HepG2 (cell line): Measurements from ENCODE around the gene NEAT1. TPM values are rescaled to one million over a fixed set of nuclear protein-coding genes. Genes with fewer than 3 reads are reported as not detected.

Experiments
- ATAC-seq: fragments of 200-7000 bp; cut with Tn5 transposase; 3 replicates; pipeline ENCODE4 v1.9.1; 2020; ENCODE audit warnings: mild to moderate bottlenecking, moderate library complexity
- BruUV-seq: library from RNA; stranded (reverse); fragments of 400-500 nt; replicated peaks from 2 replicates; lab custom pipeline; 2021; lab: Mats Ljungman, UMichigan
- CTCF ChIA-PET: fragments of 300-600 bp; formaldehyde crosslinking; extraction: SDS; loops from one replicate; lab custom pipeline; 2021; ENCODE audit warnings: low total read pairs, inconsistent platforms, low intra/inter-chr PET ratio; lab: Yijun Ruan, JAX
- POLR2A ChIA-PET: fragments of 350-600 bp; sonication (Branson Sonifier 250); formaldehyde crosslinking; loops from one replicate; lab custom pipeline; 2020; ENCODE audit warnings: antibody characterized with exemption, inconsistent platforms; lab: Yijun Ruan, JAX
- DNase-seq: peaks from one replicate; pipeline ENCODE4 v3.0.0-alpha.2; 2015; ENCODE audit warnings: low spot score
- FAIRE-seq: peaks from 3 replicates; lab custom pipeline; 2011; peaks lifted over from hg19 to GRCh38; lab: Jason Lieb, UNC
- H2AFZ ChIP-seq: one replicate; pipeline ENCODE4 v1.6.1; 2011; ENCODE audit warnings: low read length, inconsistent platforms
- H3K27ac ChIP-seq: fragments of 300-600 bp; 3 replicates; pipeline ENCODE4 v1.8.0; 2011; ENCODE audit warnings: mixed run types, mild to moderate bottlenecking, mixed read lengths, low read length, inconsistent platforms; ENCODE audit not compliant: insufficient read depth; ENCODE audit errors: extremely low read length
- H3K27me3 ChIP-seq, 2 experiments: fragments of 200-600 bp in 1 of 2; 2 replicates in 1 of 2; 3 replicates in 1 of 2; pipeline versions ENCODE4 v1.6.0 to v1.8.0; 2011; ENCODE audit warnings: low read length in 2 of 2, mild to moderate bottlenecking in 2 of 2, moderate library complexity in 2 of 2, inconsistent platforms in 1 of 2; ENCODE audit not compliant: insufficient read depth in 2 of 2, control insufficient read depth in 1 of 2
- H3K36me3 ChIP-seq, 2 experiments: fragments of 200-600 bp in 1 of 2; replicated peaks in 1 of 2; 2 replicates in 1 of 2; 3 replicates in 1 of 2; pipeline versions ENCODE4 v1.5.1 to v1.8.0; 2011; ENCODE audit warnings: low read length in 2 of 2, inconsistent platforms in 1 of 2; ENCODE audit not compliant: insufficient read depth in 2 of 2, control insufficient read depth in 1 of 2
- H3K4me1 ChIP-seq: 2 replicates; pipeline ENCODE4 v1.5.1; 2012; ENCODE audit warnings: low read length, inconsistent platforms; ENCODE audit not compliant: insufficient read depth
- H3K4me2 ChIP-seq: 2 replicates; pipeline ENCODE4 v1.6.0; 2011; ENCODE audit warnings: low read depth, low read length, inconsistent platforms
- H3K4me3 ChIP-seq, 3 experiments: fragments of 200-600 bp in 1 of 3; sonication (generic), shearing (Covaris generic) in 1 of 3; replicated peaks in 1 of 3; 2 replicates each; pipeline ENCODE4 v1.5.1; 2011 to 2016; ENCODE audit warnings: low read length in 3 of 3, inconsistent platforms in 2 of 3, low read depth in 2 of 3, mild to moderate bottlenecking in 2 of 3, control low read depth in 1 of 3, mixed read lengths in 1 of 3; ENCODE audit not compliant: insufficient read depth in 1 of 3
- H3K79me2 ChIP-seq: one replicate; pipeline ENCODE4 v1.6.1; 2011; ENCODE audit warnings: low read length, inconsistent platforms; ENCODE audit not compliant: insufficient read depth
- H3K9ac ChIP-seq: 2 replicates; pipeline ENCODE4 v1.6.0; 2011; ENCODE audit warnings: mild to moderate bottlenecking, low read depth, low read length, inconsistent platforms; ENCODE audit not compliant: insufficient read depth
- H3K9me3 ChIP-seq: 2 replicates; pipeline ENCODE4 v1.5.1; 2012; ENCODE audit warnings: mild to moderate bottlenecking, low read length
- H4K20me1 ChIP-seq: 2 replicates; pipeline ENCODE4 v1.6.0; 2011; ENCODE audit warnings: inconsistent platforms, mild to moderate bottlenecking, low read length, moderate library complexity; ENCODE audit not compliant: insufficient read depth
- HMG20B ChIP-seq: conservative IDR thresholded peaks from 2 replicates; pipeline ENCODE4 v1.6.1; 2016; ENCODE audit warnings: missing genetic modification reagents, missing compliant biosample characterization
- HMGXB4 ChIP-seq, 2 experiments: sonication (generic) in 1 of 2; formaldehyde crosslinking in 1 of 2; IDR thresholded peaks; 2 replicates each; pipeline versions ENCODE4 v1.4.0 to v1.6.1; 2018 to 2020; ENCODE audit warnings: missing genetic modification reagents in 2 of 2, borderline replicate concordance in 1 of 2, low read depth in 1 of 2, mild to moderate bottlenecking in 1 of 2, missing biosample characterization in 1 of 2
- KLF16 ChIP-seq, 2 experiments: sonication (generic) in 1 of 2; formaldehyde crosslinking in 1 of 2; IDR thresholded peaks; 2 replicates each; pipeline versions ENCODE4 v1.6.1 to v1.8.0; 2016 to 2023; ENCODE audit warnings: missing genetic modification reagents in 2 of 2, missing compliant biosample characterization in 1 of 2
- MXI1 ChIP-seq: IDR thresholded peaks from 3 replicates; pipeline ENCODE4 v1.6.1; 2012; ENCODE audit warnings: low read depth, low read length, inconsistent platforms, borderline replicate concordance
- POLR2G ChIP-seq: fragments of 200-400 bp; formaldehyde crosslinking; IDR thresholded peaks from 2 replicates; pipeline ENCODE4 v1.6.1; 2018; ENCODE audit warnings: mild to moderate bottlenecking, low read depth, low read length, moderate library complexity
- PPARG ChIP-seq: conservative IDR thresholded peaks from 2 replicates; pipeline ENCODE4 v1.6.1; 2016; ENCODE audit warnings: missing biosample characterization, missing genetic modification reagents
- RFX5 ChIP-seq: IDR thresholded peaks from 2 replicates; pipeline ENCODE4 v1.6.1; 2011; ENCODE audit warnings: low read depth, low read length, improper control_type of control experiment
- SOX6 ChIP-seq, 2 experiments: fragments of 450-650 bp in 1 of 2; sonication (generic) in 1 of 2; formaldehyde crosslinking in 1 of 2; IDR thresholded peaks; 2 replicates each; pipeline versions ENCODE4 v1.4.0 to v1.6.1; 2017 to 2020; ENCODE audit warnings: antibody characterized with exemption in 1 of 2, mild to moderate bottlenecking in 1 of 2, missing genetic modification reagents in 1 of 2
- SP2 ChIP-seq: sonication (generic); formaldehyde crosslinking; IDR thresholded peaks from 2 replicates; pipeline ENCODE4 v1.5.1; 2020; ENCODE audit warnings: mild to moderate bottlenecking, missing genetic modification reagents
- ZFP90 ChIP-seq: sonication (generic); formaldehyde crosslinking; IDR thresholded peaks from 2 replicates; pipeline ENCODE4 v1.8.0; 2022; ENCODE audit warnings: missing genetic modification reagents, mild to moderate bottlenecking, inconsistent platforms, borderline replicate concordance
- ZKSCAN5 ChIP-seq: sonication (generic); formaldehyde crosslinking; IDR thresholded peaks from 2 replicates; pipeline ENCODE4 v1.5.1; 2020; ENCODE audit warnings: mild to moderate bottlenecking, missing genetic modification reagents
- ZNF552 ChIP-seq: sonication (generic); formaldehyde crosslinking; IDR thresholded peaks from 2 replicates; pipeline ENCODE4 v1.9.0; 2022; ENCODE audit warnings: missing genetic modification reagents, mild to moderate bottlenecking, borderline replicate concordance
- ZNF615 ChIP-seq: sonication (generic); formaldehyde crosslinking; IDR thresholded peaks from 2 replicates; pipeline ENCODE4 v1.5.0; 2020; ENCODE audit warnings: mild to moderate bottlenecking, missing genetic modification reagents, borderline replicate concordance
- ZNF776 ChIP-seq: sonication (generic); formaldehyde crosslinking; IDR thresholded peaks from 2 replicates; pipeline ENCODE4 v1.4.0; 2020; ENCODE audit warnings: mild to moderate bottlenecking, missing genetic modification reagents
- WGBS: methylation state at CpG from one replicate; pipeline ENCODE4 v1.1.6; 2017; ENCODE audit warnings: low lambda C conversion rate; 5-methylcytosine and 5-hydroxymethylcytosine counted together
- in situ Hi-C: cut with HindIII; loops from 2 replicates; pipeline ENCODE4 v1.10.0; 2017; ENCODE audit warnings: low pct_unique_long_range_greater_than_20kb; ENCODE audit not compliant: extremely low pct_ligation_motif_present
- intact Hi-C: fragments of 100-400 bp; cut with micrococcal nuclease; formaldehyde crosslinking; loops from one replicate; pipeline ENCODE4 v1.10.0; 2022; ENCODE audit not compliant: unreplicated experiment
- polyA plus RNA-seq, 8 experiments: library from polyadenylated mRNA; depleted of rRNA in 3 of 8; stranded (reverse) in 7 of 8; unstranded in 1 of 8; fragments of >200 nt; fragmentation: Illumina TruSeq in 4 of 8; extraction: Trizol in 4 of 8; gene quantifications; 2 replicates each; pipeline versions ENCODE4 v1.2.1 to v1.2.3, GENCODE V29; 2011 to 2016; ENCODE audit warnings: low read depth in 4 of 8, missing spikeins in 1 of 8, mixed read lengths in 1 of 8; ENCODE audit not compliant: insufficient read depth in 1 of 8
- total RNA-seq, 5 experiments: library from RNA; depleted of rRNA; stranded (reverse); fragments of >200 nt; fragmentation: Illumina TruSeq; extraction: Trizol; gene quantifications; 2 replicates each; pipeline ENCODE4 v1.2.3, GENCODE V29; 2016; ENCODE audit warnings: low read depth in 1 of 5
- TF ChIP-seq, protein P1 (sequence below): IDR thresholded peaks from 2 replicates; pipeline ENCODE4 v1.6.1; 2012; ENCODE audit warnings: low read depth, low read length, improper control_type of control experiment
- TF ChIP-seq, protein P2 (sequence below): IDR thresholded peaks from 2 replicates; pipeline ENCODE4 v1.6.1; 2016; ENCODE audit warnings: missing compliant biosample characterization, missing genetic modification reagents, borderline replicate concordance
- TF ChIP-seq, protein P3 (sequence below): IDR thresholded peaks from 2 replicates; pipeline ENCODE4 v1.6.1; 2016; ENCODE audit warnings: low read depth, control low read depth

Gene NEAT1
- total and polyA plus RNA-seq, 2 of the 13 experiments (the other 11 are each of a cell fraction or from before 2014, with no cell fraction given): 20.5 to 41.2 TPM

DNA sequence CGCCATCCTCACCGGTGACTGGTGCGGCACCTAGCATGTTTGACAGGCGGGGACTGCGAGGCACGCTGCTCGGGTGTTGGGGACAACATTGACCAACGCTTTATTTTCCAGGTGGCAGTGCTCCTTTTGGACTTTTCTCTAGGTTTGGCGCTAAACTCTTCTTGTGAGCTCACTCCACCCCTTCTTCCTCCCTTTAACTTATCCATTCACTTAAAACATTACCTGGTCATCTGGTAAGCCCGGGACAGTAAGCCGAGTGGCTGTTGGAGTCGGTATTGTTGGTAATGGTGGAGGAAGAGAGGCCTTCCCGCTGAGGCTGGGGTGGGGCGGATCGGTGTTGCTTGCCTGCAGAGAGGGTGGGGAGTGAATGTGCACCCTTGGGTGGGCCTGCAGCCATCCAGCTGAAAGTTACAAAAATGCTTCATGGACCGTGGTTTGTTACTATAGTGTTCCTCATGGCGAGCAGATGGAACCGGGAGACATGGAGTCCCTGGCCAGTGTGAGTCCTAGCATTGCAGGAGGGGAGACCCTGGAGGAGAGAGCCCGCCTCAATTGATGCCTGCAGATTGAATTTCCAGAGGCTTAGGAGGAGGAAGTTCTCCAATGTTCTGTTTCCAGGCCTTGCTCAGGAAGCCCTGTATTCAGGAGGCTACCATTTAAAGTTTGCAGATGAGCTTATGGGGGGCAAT, 1.1 kb downstream of the NEAT1 start:
- Histone ChIP-seq H2AFZ (no peak overlapping the region), H3K79me2 (peaks cover 82% of the 10 kb centered on the region), H3K4me1 (peaks cover 50% of the 10 kb centered on the region), H3K4me3 (peak overlapping the region; percentile 91 to 94 (median 93)), H3K9ac (peak overlapping the region; percentile 100), H3K36me3 (no peaks in the 10 kb centered on the region; a peak in 2 of 5 replicates), H3K27ac (peak overlapping the region; percentile 100), H3K4me2 (peak overlapping the region; percentile 95), H3K27me3 (no peaks in the 10 kb centered on the region; a peak in 1 of 5 replicates), H3K9me3 (no peaks in the 10 kb centered on the region), H4K20me1 (peaks cover 60% of the 10 kb centered on the region)
- ATAC-seq: no peak
- ChIA-PET CTCF (no interaction called here), POLR2A (interaction anchor here (0.9 to 17.8 kb wide), 36 partner anchors 6 to 357 kb away, joined by 3 to 952 read pairs (median 6); partner anchors contain the start of genes DPF2, FRMD8, MALAT1 and SCYL1)
- intact Hi-C loops (loop anchor here (2.0 kb wide), 1 partner anchor 79 kb away; no protein-coding TSS in a partner anchor), in situ Hi-C loops (loop anchor here (5.0 kb wide), 1 partner anchor 74 kb away; the partner anchor contains the start of gene MALAT1)
- no TSS peak for BruUV-seq
- 2% methylated on average over 18 of the region's 19 CpGs for WGBS
- no peak for DNase-seq
- FAIRE-seq: no peak
- TF ChIP-seq ZFP90 (CRISPR knock-in tag) (no peak), ZNF776 (CRISPR knock-in tag) (no peak), RFX5 (no peak), MXI1 (0 out of 3 replicates have a peak, but pooled peaks have one; percentile 2), POLR2G (peak; percentile 55; the same call in 1 of the 2 replicates), SP2 (0 out of 2 replicates have a peak, but pooled peaks have one; percentile 1), HMGXB4 (CRISPR knock-in tag; IDR thresholded peaks at IDR 0.05; ENCODE audit: borderline replicate concordance in 1 of 2, low read depth in 1 of 2) (no peak), ZNF552 (CRISPR knock-in tag) (no peak), ZNF615 (peak; percentile 34; the same call in 1 of the 2 replicates), HMG20B (CRISPR knock-in tag) (no peak), SOX6 (IDR thresholded peaks at IDR 0.05) (no peak), SOX6 (CRISPR knock-in tag; IDR thresholded peaks at IDR 0.05) (no peak), ZKSCAN5 (CRISPR knock-in tag) (no peak), PPARG (no peak), KLF16 (CRISPR knock-in tag; IDR thresholded peaks at IDR 0.05) (no peak)
- TF ChIP-seq, protein P1, sequence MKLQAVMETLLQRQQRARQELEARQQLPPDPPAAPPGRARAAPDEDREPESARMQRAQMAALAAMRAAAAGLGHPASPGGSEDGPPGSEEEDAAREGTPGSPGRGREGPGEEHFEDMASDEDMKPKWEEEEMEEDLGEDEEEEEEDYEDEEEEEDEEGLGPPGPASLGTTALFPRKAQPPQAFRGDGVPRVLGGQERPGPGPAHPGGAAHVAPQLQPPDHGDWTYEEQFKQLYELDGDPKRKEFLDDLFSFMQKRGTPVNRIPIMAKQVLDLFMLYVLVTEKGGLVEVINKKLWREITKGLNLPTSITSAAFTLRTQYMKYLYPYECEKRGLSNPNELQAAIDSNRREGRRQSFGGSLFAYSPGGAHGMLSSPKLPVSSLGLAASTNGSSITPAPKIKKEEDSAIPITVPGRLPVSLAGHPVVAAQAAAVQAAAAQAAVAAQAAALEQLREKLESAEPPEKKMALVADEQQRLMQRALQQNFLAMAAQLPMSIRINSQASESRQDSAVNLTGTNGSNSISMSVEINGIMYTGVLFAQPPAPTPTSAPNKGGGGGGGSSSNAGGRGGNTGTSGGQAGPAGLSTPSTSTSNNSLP: no peak
- TF ChIP-seq, protein P2, sequence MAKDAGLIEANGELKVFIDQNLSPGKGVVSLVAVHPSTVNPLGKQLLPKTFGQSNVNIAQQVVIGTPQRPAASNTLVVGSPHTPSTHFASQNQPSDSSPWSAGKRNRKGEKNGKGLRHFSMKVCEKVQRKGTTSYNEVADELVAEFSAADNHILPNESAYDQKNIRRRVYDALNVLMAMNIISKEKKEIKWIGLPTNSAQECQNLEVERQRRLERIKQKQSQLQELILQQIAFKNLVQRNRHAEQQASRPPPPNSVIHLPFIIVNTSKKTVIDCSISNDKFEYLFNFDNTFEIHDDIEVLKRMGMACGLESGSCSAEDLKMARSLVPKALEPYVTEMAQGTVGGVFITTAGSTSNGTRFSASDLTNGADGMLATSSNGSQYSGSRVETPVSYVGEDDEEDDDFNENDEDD (CRISPR knock-in tag): no peak
- TF ChIP-seq, protein P3, sequence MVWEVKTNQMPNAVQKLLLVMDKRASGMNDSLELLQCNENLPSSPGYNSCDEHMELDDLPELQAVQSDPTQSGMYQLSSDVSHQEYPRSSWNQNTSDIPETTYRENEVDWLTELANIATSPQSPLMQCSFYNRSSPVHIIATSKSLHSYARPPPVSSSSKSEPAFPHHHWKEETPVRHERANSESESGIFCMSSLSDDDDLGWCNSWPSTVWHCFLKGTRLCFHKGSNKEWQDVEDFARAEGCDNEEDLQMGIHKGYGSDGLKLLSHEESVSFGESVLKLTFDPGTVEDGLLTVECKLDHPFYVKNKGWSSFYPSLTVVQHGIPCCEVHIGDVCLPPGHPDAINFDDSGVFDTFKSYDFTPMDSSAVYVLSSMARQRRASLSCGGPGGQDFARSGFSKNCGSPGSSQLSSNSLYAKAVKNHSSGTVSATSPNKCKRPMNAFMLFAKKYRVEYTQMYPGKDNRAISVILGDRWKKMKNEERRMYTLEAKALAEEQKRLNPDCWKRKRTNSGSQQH (CRISPR knock-in tag): peak; percentile 58; the same call in 1 of the 2 replicates
